Spleen (tissue), 11 donors: ENCODE measurements around the gene GJC3. TPM values are rescaled to one million over a fixed set of nuclear protein-coding genes. Genes with fewer than 3 reads are reported as not detected.

ENCODE experiments used
- DNase-seq: peaks from one replicate; pipeline ENCODE4 v3.0.0-alpha.2; 2020
- H3K27ac ChIP-seq, 8 donors: fragments of 200-600 bp; sonication (generic) in 7 of 8; 1 replicate in 4 of 8; 2 replicates in 4 of 8; pipeline versions ENCODE4 v1.5.0 to v1.8.0; 2016 to 2021; ENCODE audit warnings: inconsistent platforms in 4 of 8, mild to moderate bottlenecking in 4 of 8, moderate library complexity in 1 of 8
- H3K27me3 ChIP-seq, 7 donors: fragments of 200-600 bp; sonication (generic) in 6 of 7; replicated peaks in 1 of 7; 1 replicate in 4 of 7; 2 replicates in 3 of 7; pipeline versions ENCODE4 v1.5.0 to v1.8.0; 2016 to 2021; ENCODE audit warnings: inconsistent platforms in 3 of 7, mild to moderate bottlenecking in 1 of 7
- H3K36me3 ChIP-seq, 6 donors: fragments of 200-600 bp; sonication (generic) in 5 of 6; 1 replicate in 4 of 6; 2 replicates in 2 of 6; pipeline versions ENCODE4 v1.5.0 to v1.8.0; 2016 to 2021; ENCODE audit warnings: inconsistent platforms in 2 of 6
- H3K4me1 ChIP-seq, 6 donors: fragments of 200-600 bp; sonication (generic) in 5 of 6; 1 replicate in 3 of 6; 2 replicates in 3 of 6; pipeline versions ENCODE4 v1.5.0 to v1.8.0; 2016 to 2021; ENCODE audit warnings: inconsistent platforms in 3 of 6
- H3K4me3 ChIP-seq, 8 donors: fragments of 200-600 bp; sonication (generic) in 7 of 8; 1 replicate in 4 of 8; 2 replicates in 4 of 8; pipeline versions ENCODE4 v1.5.0 to v1.8.0; 2016 to 2021; ENCODE audit warnings: inconsistent platforms in 4 of 8, mild to moderate bottlenecking in 4 of 8, moderate library complexity in 2 of 8
- H3K9me3 ChIP-seq, 8 donors: fragments of 200-600 bp; sonication (generic) in 7 of 8; 1 replicate in 4 of 8; 2 replicates in 4 of 8; pipeline versions ENCODE4 v1.5.0 to v1.8.0; 2016 to 2021; ENCODE audit warnings: inconsistent platforms in 4 of 8
- CTCF ChIP-seq, 11 experiments: fragments of 200-600 bp in 7 of 11; fragments of 450-650 bp in 4 of 11; sonication (generic) in 4 of 11; IDR thresholded peaks in 8 of 11; conservative IDR thresholded peaks in 3 of 11; 1 replicate in 7 of 11; 2 replicates in 4 of 11; pipeline versions ENCODE4 v1.4.0 to v1.8.0; 2016 to 2021; ENCODE audit warnings: antibody characterized with exemption in 11 of 11, inconsistent platforms in 4 of 11, mild to moderate bottlenecking in 1 of 11
- POLR2A ChIP-seq, 3 donors: fragments of 450-650 bp; IDR thresholded peaks; one replicate each; pipeline ENCODE4 v1.5.1; 2017; ENCODE audit warnings: antibody characterized with exemption in 3 of 3, mild to moderate bottlenecking in 1 of 3
- POLR2AphosphoS5 ChIP-seq, 3 donors: sonication (generic); formaldehyde crosslinking; IDR thresholded peaks; one replicate each; pipeline ENCODE4 v1.5.1; 2017; ENCODE audit warnings: antibody characterized with exemption in 3 of 3
- WGBS, 5 donors: extraction: QIAGEN DNeasy Blood & Tissue Kit in 3 of 5; methylation state at CpG; one replicate each; pipeline versions ENCODE4 v1.1.5 to v1.1.7; 2013 to 2018; 5-methylcytosine and 5-hydroxymethylcytosine counted together
- intact Hi-C: fragments of 100-400 bp; cut with DNase I; formaldehyde crosslinking; loops from one replicate; pipeline ENCODE4 v1.15.0; 2023; ENCODE audit warnings: low total_unique reads
- polyA plus RNA-seq, 3 donors: library from polyadenylated mRNA; stranded (reverse); fragments of 200-250 nt; gene quantifications; one replicate each; pipeline ENCODE4 v1.2.1, GENCODE V29; 2013
- total RNA-seq, 7 donors: library from RNA; depleted of rRNA in 3 of 7; stranded (reverse); fragments of >200 nt in 3 of 7; fragmentation: NEBNext Ultra II Directional in 4 of 7; extraction: Animal tissue kit (Norgen Biotek cat#: 25700) in 4 of 7; gene quantifications; one replicate each; pipeline versions ENCODE4 v1.1.0 to v1.2.1, GENCODE V29; 2016 to 2021
- donor health status: healthy with polysubstance abuse.
- donor health status: DM: no; HTN: no; CAD: no; lungs with moderate emphysema.
- donor health status: DM: no; HTN: no; CAD: no.
- donor health status: Bipolar disorder and iron deficiency.
- donor health status: healthy.
- donor health status: DM: no; HTN: no; CAD: no.
- donor health status: DM: yes; HTN: yes; CAD: no.

Gene GJC3
- total and polyA plus RNA-seq, 10 donors, result 0.29 to 1.0 (median 0.50) TPM; not detected in 6

GRCh38 chr7:99949645-99950228 is 20.3 kb upstream of the GJC3 start:
- no peak for DNase-seq
- WGBS, 5 donors, result 46 to 62% (median 50%) methylated on average over 3 of the region's 3 CpGs
- no peak overlapping the region for H3K27ac ChIP-seq

GRCh38 chr7:99947608-99948007 is 18.2 kb upstream of the GJC3 start:
- intact Hi-C loops, result no loop called here

More at GRCh38 chr7:99949645-99950228, 20.3 kb upstream of the GJC3 start:
- Histone ChIP-seq H3K27me3 (peaks cover 0 to 22% (median 0%) of the 10 kb centered on the region in 7 donors), H3K9me3 (peaks cover 0 to 18% (median 9%) of the 10 kb centered on the region in 8 donors), H3K36me3 (no peaks in the 10 kb centered on the region), H3K4me3 (no peak overlapping the region), H3K4me1 (no peaks in the 10 kb centered on the region)
- no peak for TF ChIP-seq POLR2AphosphoS5 (IDR thresholded peaks at IDR 0.05)
- TF ChIP-seq CTCF (IDR thresholded peaks at IDR 0.05 in 8 of 11, conservative IDR thresholded peaks at IDR 0.05 in 3 of 11), result peak in 2 of 11 experiments; percentile 30
- TF ChIP-seq POLR2A (IDR thresholded peaks at IDR 0.05), result no peak
- intact Hi-C loops, result no loop called here

GRCh38 chr7:99944497-99945070 is 15.2 kb upstream of the GJC3 start:
- intact Hi-C loops, result no loop called here
- TF ChIP-seq POLR2A (IDR thresholded peaks at IDR 0.05), result no peak
- no peak for TF ChIP-seq POLR2AphosphoS5 (IDR thresholded peaks at IDR 0.05)
- TF ChIP-seq CTCF (IDR thresholded peaks at IDR 0.05 in 8 of 11, conservative IDR thresholded peaks at IDR 0.05 in 3 of 11), result no peak
- Histone ChIP-seq H3K4me1 (no peaks in the 10 kb centered on the region), H3K9me3 (no peaks in the 10 kb centered on the region), H3K4me3 (no peak overlapping the region), H3K27ac (no peak overlapping the region), H3K36me3 (no peaks in the 10 kb centered on the region), H3K27me3 (peaks cover 0 to 46% (median 0%) of the 10 kb centered on the region in 7 donors)
- 62 to 73% (median 65%) methylated on average over 4 of the region's 4 CpGs for WGBS, 5 donors
- DNase-seq, result no peak

More at GRCh38 chr7:99947608-99948007, 18.2 kb upstream of the GJC3 start:
- WGBS, 5 donors, result 73 to 100% (median 83%) methylated on average over 1 of the region's 1 CpG
- no peaks in the 10 kb centered on the region for H3K4me1 ChIP-seq
- DNase-seq, result no peak
- no peak for TF ChIP-seq CTCF (IDR thresholded peaks at IDR 0.05 in 8 of 11, conservative IDR thresholded peaks at IDR 0.05 in 3 of 11)
- TF ChIP-seq POLR2A (IDR thresholded peaks at IDR 0.05), result no peak
- no peak for TF ChIP-seq POLR2AphosphoS5 (IDR thresholded peaks at IDR 0.05)
- peaks cover 0 to 18% (median 9%) of the 10 kb centered on the region in 8 donors for H3K9me3 ChIP-seq
- no peak overlapping the region for H3K27ac ChIP-seq
- no peaks in the 10 kb centered on the region for H3K36me3 ChIP-seq
- H3K27me3 ChIP-seq, result peaks cover 0 to 30% (median 0%) of the 10 kb centered on the region in 7 donors
- H3K4me3 ChIP-seq, result no peak overlapping the region
